ENCODE results near the gene ASB6.

Gene ASB6

DNA sequence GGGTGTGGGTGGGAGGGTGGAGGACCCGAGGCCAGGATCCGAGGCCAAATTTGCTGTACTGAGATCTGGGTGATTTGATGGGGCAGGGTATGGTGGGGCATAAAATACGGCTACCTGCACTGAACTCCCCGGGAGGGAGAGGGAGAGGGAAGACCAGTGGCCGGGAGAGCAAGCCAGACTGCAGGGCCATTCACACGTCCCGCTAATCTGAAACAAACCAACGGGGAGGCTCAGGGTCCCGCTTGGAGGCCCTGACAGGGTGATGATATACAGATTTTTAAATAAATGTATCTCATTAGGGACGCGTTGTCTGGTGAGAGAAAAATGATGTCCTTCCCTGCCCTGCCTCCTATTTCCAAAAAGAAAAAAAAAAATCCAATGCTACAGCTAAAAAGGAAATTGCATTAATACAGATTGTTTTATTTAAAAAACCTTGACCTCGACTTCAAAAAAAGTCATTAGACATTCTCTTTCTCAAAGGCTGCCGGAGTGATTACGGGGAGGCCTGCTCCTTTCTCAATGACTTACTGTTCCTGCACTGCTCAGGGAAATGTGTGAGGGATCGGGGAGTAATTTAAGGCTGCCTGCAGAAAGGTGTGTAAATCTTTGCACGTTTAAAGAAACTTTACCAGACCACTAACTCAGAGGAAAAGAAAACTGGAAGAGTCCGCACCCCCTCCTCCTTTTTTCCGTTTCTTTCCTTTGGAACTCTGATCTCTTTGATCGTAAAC is 12.0 kb upstream of the ASB6 start:
- no peak for DNase-seq
- ChIA-PET POLR2A (no interaction called here), CTCF (interaction anchor here (2.0 to 2.2 kb wide), 2 partner anchors 10 to 127 kb away, joined by 7 read pairs; no protein-coding TSS in a partner anchor)
- Histone ChIP-seq H3K27ac (ENCODE audit: insufficient read depth in 1 of 2, low read depth in 1 of 2, low read length in 2 of 2, poor library complexity in 1 of 2, severe bottlenecking in 2 of 2) (no peak overlapping the region), H3K4me3 (ENCODE audit: control insufficient read depth in 1 of 7, extremely low read depth in 1 of 7, insufficient read depth in 4 of 7, low read depth in 2 of 7, low read length in 6 of 7) (no peak overlapping the region), H3K9me3 (ENCODE audit: control extremely low read depth in 1 of 5, control insufficient read depth in 4 of 5, insufficient read depth in 2 of 5, low read depth in 1 of 5, low read length in 4 of 5) (no peaks in the 10 kb centered on the region), H3K27me3 (replicated peaks in 2 of 5; ENCODE audit: control insufficient read depth in 4 of 5, insufficient read depth in 5 of 5, low read length in 4 of 5) (peaks cover 0 to 6% (median 0%) of the 10 kb centered on the region in 5 experiments), H3K36me3 (ENCODE audit: control insufficient read depth in 4 of 4, insufficient read depth in 4 of 4, low read length in 3 of 4) (no peaks in the 10 kb centered on the region), H3K4me1 (ENCODE audit: control extremely low read depth in 1 of 4, control insufficient read depth in 4 of 4, insufficient read depth in 4 of 4, low read length in 3 of 4) (peaks cover 0 to 3% (median 1%) of the 10 kb centered on the region in 4 experiments)
- 78% methylated on average over 12 of the region's 19 CpGs for WGBS (ENCODE audit: insufficient coverage)

DNA sequence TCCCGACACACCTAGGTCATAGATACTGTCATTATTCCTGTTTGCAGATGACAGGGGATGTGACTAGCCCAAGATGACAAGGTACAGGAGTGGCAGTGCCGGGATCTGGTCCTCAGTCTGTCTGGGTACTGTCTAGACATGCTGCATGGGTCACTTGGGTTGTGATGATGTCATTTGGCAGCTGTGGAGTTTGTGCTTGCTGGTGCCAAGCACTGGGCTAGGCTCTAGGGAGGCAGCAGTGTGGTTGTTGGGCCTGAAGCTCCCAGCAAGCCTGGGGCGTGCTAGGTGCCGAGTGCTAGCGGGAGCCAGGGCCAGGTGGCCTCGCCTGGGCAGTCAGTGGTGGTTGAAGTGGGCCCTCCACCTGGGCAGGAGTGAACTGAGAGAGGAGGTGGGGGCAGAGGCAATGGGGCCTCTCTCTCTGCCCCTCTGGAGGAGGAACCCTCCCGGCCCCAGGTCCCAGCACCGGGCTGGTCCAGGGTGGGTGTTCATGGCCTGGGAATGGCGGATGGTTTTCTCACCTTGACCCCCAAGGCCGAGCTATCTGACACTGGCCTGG is 8.8 kb upstream of the ASB6 start:
- CTCF ChIA-PET = interaction anchor here (0.7 to 1.2 kb wide), 3 partner anchors 12 to 87 kb away, joined by 4 to 5 read pairs (median 4); no protein-coding TSS in a partner anchor
- POLR2A ChIA-PET = no interaction called here
- H3K27ac ChIP-seq (ENCODE audit: insufficient read depth in 1 of 2, low read depth in 1 of 2, low read length in 2 of 2, poor library complexity in 1 of 2, severe bottlenecking in 2 of 2) = no peak overlapping the region
- peaks cover 0 to 3% (median 1%) of the 10 kb centered on the region in 4 experiments for H3K4me1 ChIP-seq (ENCODE audit: control extremely low read depth in 1 of 4, control insufficient read depth in 4 of 4, insufficient read depth in 4 of 4, low read length in 3 of 4)
- H3K36me3 ChIP-seq (ENCODE audit: control insufficient read depth in 4 of 4, insufficient read depth in 4 of 4, low read length in 3 of 4) = no peaks in the 10 kb centered on the region
- H3K27me3 ChIP-seq (replicated peaks in 2 of 5; ENCODE audit: control insufficient read depth in 4 of 5, insufficient read depth in 5 of 5, low read length in 4 of 5) = peaks cover 0 to 3% (median 0%) of the 10 kb centered on the region in 5 experiments
- no peak overlapping the region for H3K4me3 ChIP-seq (ENCODE audit: control insufficient read depth in 1 of 7, extremely low read depth in 1 of 7, insufficient read depth in 4 of 7, low read depth in 2 of 7, low read length in 6 of 7)
- H3K9me3 ChIP-seq (ENCODE audit: control extremely low read depth in 1 of 5, control insufficient read depth in 4 of 5, insufficient read depth in 2 of 5, low read depth in 1 of 5, low read length in 4 of 5) = no peaks in the 10 kb centered on the region
- 95% methylated on average over 9 of the region's 10 CpGs for WGBS (ENCODE audit: insufficient coverage)
- no peak for DNase-seq

DNA sequence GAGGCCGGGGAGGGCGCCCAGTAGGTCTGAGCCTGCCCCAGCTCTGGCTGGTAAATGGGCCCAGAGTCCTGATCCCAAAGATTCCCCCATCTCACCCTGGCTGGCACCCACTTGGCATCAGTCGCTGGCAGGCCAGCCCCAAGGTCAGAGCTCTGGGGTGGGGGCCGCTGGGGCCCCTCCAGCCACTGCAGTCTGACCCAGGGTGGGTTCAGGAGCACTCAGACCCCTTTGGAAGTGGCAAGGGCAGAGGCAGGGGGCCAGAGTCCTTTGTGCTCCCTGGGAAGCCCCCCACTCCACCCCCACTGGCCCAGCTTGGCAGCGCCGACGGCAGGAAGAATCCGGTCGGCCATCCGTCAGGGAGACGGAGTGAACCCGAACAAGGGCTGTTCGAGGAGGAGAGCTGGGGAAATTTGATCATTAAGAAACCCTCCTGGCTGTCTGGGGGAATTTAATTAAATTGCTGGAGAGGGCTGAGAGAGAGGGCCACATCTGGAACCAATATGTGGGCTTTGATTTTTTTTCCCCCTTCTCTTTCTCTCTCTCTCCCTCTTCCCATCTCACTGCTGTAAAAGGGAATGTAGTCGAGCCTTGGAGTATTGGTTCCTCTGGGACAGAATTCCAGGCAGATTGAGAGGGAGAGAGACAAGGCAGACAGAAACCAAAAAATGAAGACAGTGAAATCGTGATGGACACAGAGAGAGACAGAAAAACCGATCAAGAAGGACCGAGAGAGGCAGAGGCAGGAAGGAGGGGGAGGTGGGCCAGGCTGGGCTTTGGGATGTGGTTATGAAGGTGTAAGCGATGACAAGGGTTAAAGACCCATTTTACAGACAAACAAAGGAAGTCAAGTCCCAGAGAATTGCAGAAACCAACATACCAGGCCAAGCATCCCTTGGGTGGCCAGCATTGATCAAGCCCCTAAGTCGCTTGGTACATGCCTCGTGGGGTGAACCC is 8.1 kb upstream of the ASB6 start:
- Histone ChIP-seq H3K36me3 (ENCODE audit: control insufficient read depth in 4 of 4, insufficient read depth in 4 of 4, low read length in 3 of 4) (no peaks in the 10 kb centered on the region), H3K9me3 (ENCODE audit: control extremely low read depth in 1 of 5, control insufficient read depth in 4 of 5, insufficient read depth in 2 of 5, low read depth in 1 of 5, low read length in 4 of 5) (no peaks in the 10 kb centered on the region), H3K4me1 (ENCODE audit: control extremely low read depth in 1 of 4, control insufficient read depth in 4 of 4, insufficient read depth in 4 of 4, low read length in 3 of 4) (peaks cover 0 to 3% (median 1%) of the 10 kb centered on the region in 4 experiments), H3K27me3 (replicated peaks in 2 of 5; ENCODE audit: control insufficient read depth in 4 of 5, insufficient read depth in 5 of 5, low read length in 4 of 5) (peaks cover 0 to 3% (median 0%) of the 10 kb centered on the region in 5 experiments), H3K27ac (ENCODE audit: insufficient read depth in 1 of 2, low read depth in 1 of 2, low read length in 2 of 2, poor library complexity in 1 of 2, severe bottlenecking in 2 of 2) (no peak overlapping the region), H3K4me3 (ENCODE audit: control insufficient read depth in 1 of 7, extremely low read depth in 1 of 7, insufficient read depth in 4 of 7, low read depth in 2 of 7, low read length in 6 of 7) (no peak overlapping the region)
- no peak for DNase-seq
- ChIA-PET CTCF (interaction anchor here (0.6 to 1.2 kb wide), 3 partner anchors 88 to 995 kb away, joined by 3 to 4 read pairs (median 3); no protein-coding TSS in a partner anchor), POLR2A (no interaction called here)
- 96% methylated on average over 17 of the region's 20 CpGs for WGBS (ENCODE audit: insufficient coverage)

DNA sequence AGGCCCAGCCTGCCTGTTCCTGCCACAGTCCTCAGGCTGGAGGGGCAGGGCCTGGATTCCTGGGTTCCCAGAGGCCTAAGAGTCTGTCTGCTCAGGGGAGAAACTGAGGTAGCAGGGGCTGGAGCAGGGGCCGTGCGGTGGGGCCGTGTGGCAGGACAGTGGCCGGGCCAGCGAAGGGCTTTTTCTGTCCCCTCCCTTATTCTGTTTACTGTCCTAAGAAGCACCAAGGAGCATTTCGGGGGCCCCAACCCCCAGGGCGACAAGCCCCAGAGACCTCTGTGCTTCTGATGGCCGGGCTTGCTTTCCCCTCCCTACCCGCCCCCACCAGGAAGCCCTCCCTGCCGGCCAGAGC is 6.8 kb upstream of the ASB6 start:
- Histone ChIP-seq H3K9me3 (ENCODE audit: control extremely low read depth in 1 of 5, control insufficient read depth in 4 of 5, insufficient read depth in 2 of 5, low read depth in 1 of 5, low read length in 4 of 5) (no peaks in the 10 kb centered on the region), H3K27me3 (replicated peaks in 2 of 5; ENCODE audit: control insufficient read depth in 4 of 5, insufficient read depth in 5 of 5, low read length in 4 of 5) (peaks cover 0 to 3% (median 0%) of the 10 kb centered on the region in 5 experiments), H3K36me3 (ENCODE audit: control insufficient read depth in 4 of 4, insufficient read depth in 4 of 4, low read length in 3 of 4) (no peaks in the 10 kb centered on the region), H3K4me3 (ENCODE audit: control insufficient read depth in 1 of 7, extremely low read depth in 1 of 7, insufficient read depth in 4 of 7, low read depth in 2 of 7, low read length in 6 of 7) (no peak overlapping the region), H3K27ac (ENCODE audit: insufficient read depth in 1 of 2, low read depth in 1 of 2, low read length in 2 of 2, poor library complexity in 1 of 2, severe bottlenecking in 2 of 2) (no peak overlapping the region), H3K4me1 (ENCODE audit: control extremely low read depth in 1 of 4, control insufficient read depth in 4 of 4, insufficient read depth in 4 of 4, low read length in 3 of 4) (no peaks in the 10 kb centered on the region)
- 100% methylated on average over 5 of the region's 10 CpGs for WGBS (ENCODE audit: insufficient coverage)
- CTCF ChIA-PET = no interaction called here
- DNase-seq = no peak
- POLR2A ChIA-PET = no interaction called here

DNA sequence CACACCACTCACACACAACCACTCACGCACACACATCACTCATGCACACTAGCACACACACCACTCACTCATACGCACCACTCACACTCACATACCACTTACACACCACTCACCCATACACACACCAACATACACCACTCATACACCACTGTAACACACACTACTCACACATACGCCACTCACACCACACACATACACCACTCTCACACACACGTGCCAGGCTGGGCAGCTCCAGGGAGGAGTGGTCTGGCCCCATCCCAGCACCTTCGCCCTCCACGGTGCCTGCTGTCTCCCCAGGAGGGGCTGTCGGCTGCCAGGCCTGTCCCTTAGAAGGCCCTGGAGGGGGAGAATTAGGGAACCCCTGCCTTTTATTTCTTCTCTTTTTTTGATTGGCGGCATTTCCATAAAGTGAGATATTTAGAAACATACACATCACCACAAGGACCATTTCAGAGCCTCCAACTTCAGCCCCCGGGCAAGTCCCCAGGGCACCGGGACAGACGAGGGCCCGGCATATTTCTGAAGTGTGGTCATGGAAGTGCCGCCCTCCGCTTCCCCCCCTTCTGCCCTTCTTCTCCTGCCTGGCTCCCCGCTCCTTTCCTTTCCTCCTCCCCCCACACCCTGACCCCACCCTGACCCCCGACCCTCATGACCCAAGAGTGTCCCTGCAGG is 6.3 kb upstream of the ASB6 start:
- Histone ChIP-seq H3K4me3 (ENCODE audit: control insufficient read depth in 1 of 7, extremely low read depth in 1 of 7, insufficient read depth in 4 of 7, low read depth in 2 of 7, low read length in 6 of 7) (no peak overlapping the region), H3K36me3 (ENCODE audit: control insufficient read depth in 4 of 4, insufficient read depth in 4 of 4, low read length in 3 of 4) (no peaks in the 10 kb centered on the region), H3K9me3 (ENCODE audit: control extremely low read depth in 1 of 5, control insufficient read depth in 4 of 5, insufficient read depth in 2 of 5, low read depth in 1 of 5, low read length in 4 of 5) (no peaks in the 10 kb centered on the region), H3K27ac (ENCODE audit: insufficient read depth in 1 of 2, low read depth in 1 of 2, low read length in 2 of 2, poor library complexity in 1 of 2, severe bottlenecking in 2 of 2) (no peak overlapping the region), H3K4me1 (ENCODE audit: control extremely low read depth in 1 of 4, control insufficient read depth in 4 of 4, insufficient read depth in 4 of 4, low read length in 3 of 4) (no peaks in the 10 kb centered on the region), H3K27me3 (replicated peaks in 2 of 5; ENCODE audit: control insufficient read depth in 4 of 5, insufficient read depth in 5 of 5, low read length in 4 of 5) (peaks cover 0 to 3% (median 0%) of the 10 kb centered on the region in 5 experiments)
- no peak for DNase-seq
- WGBS (ENCODE audit: insufficient coverage) = 95% methylated on average over 12 of the region's 16 CpGs
- ChIA-PET CTCF (no interaction called here), POLR2A (no interaction called here)

DNA sequence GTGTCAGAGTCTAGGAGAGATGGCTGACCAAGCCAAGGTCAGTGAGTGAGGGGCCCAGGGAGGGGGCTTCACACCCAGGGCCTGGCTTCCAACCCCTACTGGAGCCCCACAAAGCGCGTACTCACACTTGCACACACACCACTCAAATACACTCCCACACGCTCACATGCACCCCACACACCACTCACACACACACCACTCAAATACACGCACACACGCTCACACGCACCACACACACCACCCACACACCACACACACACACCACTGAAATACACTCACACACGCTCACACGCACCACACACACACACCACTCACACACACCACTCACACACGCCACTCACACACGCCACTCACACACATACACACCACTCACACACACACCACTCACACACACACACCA is 5.7 kb upstream of the ASB6 start:
- Histone ChIP-seq H3K27ac (ENCODE audit: insufficient read depth in 1 of 2, low read depth in 1 of 2, low read length in 2 of 2, poor library complexity in 1 of 2, severe bottlenecking in 2 of 2) (no peak overlapping the region), H3K27me3 (replicated peaks in 2 of 5; ENCODE audit: control insufficient read depth in 4 of 5, insufficient read depth in 5 of 5, low read length in 4 of 5) (peaks cover 0 to 3% (median 0%) of the 10 kb centered on the region in 5 experiments), H3K4me3 (ENCODE audit: control insufficient read depth in 1 of 7, extremely low read depth in 1 of 7, insufficient read depth in 4 of 7, low read depth in 2 of 7, low read length in 6 of 7) (no peak overlapping the region), H3K9me3 (ENCODE audit: control extremely low read depth in 1 of 5, control insufficient read depth in 4 of 5, insufficient read depth in 2 of 5, low read depth in 1 of 5, low read length in 4 of 5) (no peaks in the 10 kb centered on the region), H3K4me1 (ENCODE audit: control extremely low read depth in 1 of 4, control insufficient read depth in 4 of 4, insufficient read depth in 4 of 4, low read length in 3 of 4) (peaks cover 0 to 2% (median 0%) of the 10 kb centered on the region in 4 experiments), H3K36me3 (ENCODE audit: control insufficient read depth in 4 of 4, insufficient read depth in 4 of 4, low read length in 3 of 4) (no peaks in the 10 kb centered on the region)
- CTCF ChIA-PET = no interaction called here
- DNase-seq = no peak
- POLR2A ChIA-PET = no interaction called here
- WGBS (ENCODE audit: insufficient coverage) = 96% methylated on average over 6 of the region's 10 CpGs

Data from common myeloid progenitor, CD34-positive (primary cell).